GM23338 (cell line): ENCODE measurements around the gene TMEM236.

Source experiments
- EZH2 ChIP-seq: fragments of 200-600 bp; sonication (generic); IDR thresholded peaks from one replicate; pipeline ENCODE4 v1.8.0; 2017; ENCODE audit warnings: antibody characterized with exemption, mild to moderate bottlenecking, low read depth; ENCODE audit not compliant: unreplicated experiment
- EZH2phosphoT487 ChIP-seq: fragments of 200-600 bp; sonication (generic); IDR thresholded peaks from one replicate; pipeline ENCODE4 v1.8.1; 2018; ENCODE audit warnings: antibody characterized with exemption; ENCODE audit not compliant: unreplicated experiment
- JUNB ChIP-seq: IDR thresholded peaks from one replicate; pipeline ENCODE4 v1.6.1; 2016; ENCODE audit warnings: antibody characterized with exemption; ENCODE audit not compliant: unreplicated experiment
- NANOG ChIP-seq: IDR thresholded peaks from 2 replicates; pipeline ENCODE4 v1.6.1; 2016; ENCODE audit warnings: antibody characterized with exemption, borderline replicate concordance
- POLR2AphosphoS5 ChIP-seq: IDR thresholded peaks from 2 replicates; pipeline ENCODE4 v1.6.1; 2016; ENCODE audit warnings: antibody characterized with exemption, low read depth
- TF ChIP-seq, protein P1 (sequence below), 2 experiments: fragments of 200-600 bp in 1 of 2; sonication (generic) in 1 of 2; conservative IDR thresholded peaks; 2 replicates each; pipeline versions ENCODE4 v1.5.1 to v1.6.1; 2016 to 2017; ENCODE audit warnings: antibody characterized with exemption in 2 of 2, low read depth in 2 of 2, mild to moderate bottlenecking in 2 of 2, moderate library complexity in 1 of 2
- TF ChIP-seq, protein P2 (sequence below): IDR thresholded peaks from one replicate; pipeline ENCODE4 v1.6.1; 2018; ENCODE audit warnings: antibody characterized with exemption; ENCODE audit not compliant: unreplicated experiment

GRCh38 chr10:17820943-17821342 lies 68.9 kb downstream of the TMEM236 start:
- no peak for TF ChIP-seq POLR2AphosphoS5
- TF ChIP-seq, protein P1, sequence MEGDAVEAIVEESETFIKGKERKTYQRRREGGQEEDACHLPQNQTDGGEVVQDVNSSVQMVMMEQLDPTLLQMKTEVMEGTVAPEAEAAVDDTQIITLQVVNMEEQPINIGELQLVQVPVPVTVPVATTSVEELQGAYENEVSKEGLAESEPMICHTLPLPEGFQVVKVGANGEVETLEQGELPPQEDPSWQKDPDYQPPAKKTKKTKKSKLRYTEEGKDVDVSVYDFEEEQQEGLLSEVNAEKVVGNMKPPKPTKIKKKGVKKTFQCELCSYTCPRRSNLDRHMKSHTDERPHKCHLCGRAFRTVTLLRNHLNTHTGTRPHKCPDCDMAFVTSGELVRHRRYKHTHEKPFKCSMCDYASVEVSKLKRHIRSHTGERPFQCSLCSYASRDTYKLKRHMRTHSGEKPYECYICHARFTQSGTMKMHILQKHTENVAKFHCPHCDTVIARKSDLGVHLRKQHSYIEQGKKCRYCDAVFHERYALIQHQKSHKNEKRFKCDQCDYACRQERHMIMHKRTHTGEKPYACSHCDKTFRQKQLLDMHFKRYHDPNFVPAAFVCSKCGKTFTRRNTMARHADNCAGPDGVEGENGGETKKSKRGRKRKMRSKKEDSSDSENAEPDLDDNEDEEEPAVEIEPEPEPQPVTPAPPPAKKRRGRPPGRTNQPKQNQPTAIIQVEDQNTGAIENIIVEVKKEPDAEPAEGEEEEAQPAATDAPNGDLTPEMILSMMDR (conservative IDR thresholded peaks at IDR 0.05; ENCODE audit: low read depth in 2 of 2): no peak
- TF ChIP-seq EZH2: no peak
- TF ChIP-seq NANOG: no peak
- TF ChIP-seq, protein P2, sequence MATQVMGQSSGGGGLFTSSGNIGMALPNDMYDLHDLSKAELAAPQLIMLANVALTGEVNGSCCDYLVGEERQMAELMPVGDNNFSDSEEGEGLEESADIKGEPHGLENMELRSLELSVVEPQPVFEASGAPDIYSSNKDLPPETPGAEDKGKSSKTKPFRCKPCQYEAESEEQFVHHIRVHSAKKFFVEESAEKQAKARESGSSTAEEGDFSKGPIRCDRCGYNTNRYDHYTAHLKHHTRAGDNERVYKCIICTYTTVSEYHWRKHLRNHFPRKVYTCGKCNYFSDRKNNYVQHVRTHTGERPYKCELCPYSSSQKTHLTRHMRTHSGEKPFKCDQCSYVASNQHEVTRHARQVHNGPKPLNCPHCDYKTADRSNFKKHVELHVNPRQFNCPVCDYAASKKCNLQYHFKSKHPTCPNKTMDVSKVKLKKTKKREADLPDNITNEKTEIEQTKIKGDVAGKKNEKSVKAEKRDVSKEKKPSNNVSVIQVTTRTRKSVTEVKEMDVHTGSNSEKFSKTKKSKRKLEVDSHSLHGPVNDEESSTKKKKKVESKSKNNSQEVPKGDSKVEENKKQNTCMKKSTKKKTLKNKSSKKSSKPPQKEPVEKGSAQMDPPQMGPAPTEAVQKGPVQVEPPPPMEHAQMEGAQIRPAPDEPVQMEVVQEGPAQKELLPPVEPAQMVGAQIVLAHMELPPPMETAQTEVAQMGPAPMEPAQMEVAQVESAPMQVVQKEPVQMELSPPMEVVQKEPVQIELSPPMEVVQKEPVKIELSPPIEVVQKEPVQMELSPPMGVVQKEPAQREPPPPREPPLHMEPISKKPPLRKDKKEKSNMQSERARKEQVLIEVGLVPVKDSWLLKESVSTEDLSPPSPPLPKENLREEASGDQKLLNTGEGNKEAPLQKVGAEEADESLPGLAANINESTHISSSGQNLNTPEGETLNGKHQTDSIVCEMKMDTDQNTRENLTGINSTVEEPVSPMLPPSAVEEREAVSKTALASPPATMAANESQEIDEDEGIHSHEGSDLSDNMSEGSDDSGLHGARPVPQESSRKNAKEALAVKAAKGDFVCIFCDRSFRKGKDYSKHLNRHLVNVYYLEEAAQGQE: no peak
- no peak for TF ChIP-seq JUNB
- TF ChIP-seq EZH2phosphoT487: no peak
